H1 (cell line): ENCODE data around the gene ZNF618. TPM values are rescaled to one million over a fixed set of nuclear protein-coding genes. Genes with fewer than 3 reads are reported as not detected.

Experiments used
- CTCF ChIA-PET: fragments of 300-600 bp; sonication (Branson Sonifier 250); formaldehyde crosslinking; loops from one replicate; lab custom pipeline; 2021; ENCODE audit not compliant: partially characterized antibody; lab: Charles Lee
- POLR2A ChIA-PET: fragments of 300-600 bp; sonication (Branson Sonifier 250); formaldehyde crosslinking; loops from one replicate; lab custom pipeline; 2021; ENCODE audit warnings: inconsistent platforms; ENCODE audit not compliant: partially characterized antibody; lab: Charles Lee
- DNase-seq, 2 experiments: peaks; one replicate each; pipeline versions ENCODE4 v3.0.0 to v3.0.0-alpha.2; 2010 to 2022; ENCODE audit warnings: low spot score in 2 of 2, low read depth in 1 of 2, mixed read lengths in 1 of 2
- FAIRE-seq: peaks from 2 replicates; lab custom pipeline; 2011; peaks lifted over from hg19 to GRCh38; lab: Jason Lieb, UNC
- H2AFZ ChIP-seq: 2 replicates; pipeline ENCODE4 v1.8.1; 2012; ENCODE audit warnings: low read length, inconsistent platforms
- H2AK5ac ChIP-seq: 2 replicates; pipeline ENCODE4 v1.6.1; 2013; ENCODE audit warnings: low read depth, low read length
- H2BK120ac ChIP-seq: replicated peaks from 2 replicates; pipeline ENCODE3; 2013; ENCODE audit warnings: low read depth, low read length, inconsistent platforms
- H2BK12ac ChIP-seq: 2 replicates; pipeline ENCODE4 v1.6.1; 2013; ENCODE audit warnings: low read depth, low read length
- H2BK15ac ChIP-seq: 2 replicates; pipeline ENCODE4 v1.6.1; 2013; ENCODE audit warnings: low read length
- H2BK20ac ChIP-seq: 2 replicates; pipeline ENCODE4 v1.6.1; 2013; ENCODE audit warnings: low read length
- H2BK5ac ChIP-seq: 2 replicates; pipeline ENCODE4 v1.6.1; 2013; ENCODE audit warnings: low read depth, low read length
- H3K14ac ChIP-seq: 2 replicates; pipeline ENCODE4 v1.6.1; 2013; ENCODE audit warnings: inconsistent platforms; ENCODE audit not compliant: insufficient read length
- H3K18ac ChIP-seq: 2 replicates; pipeline ENCODE4 v1.6.1; 2013; ENCODE audit warnings: low read length; ENCODE audit errors: extremely low read depth
- H3K23ac ChIP-seq: 2 replicates; pipeline ENCODE4 v1.6.1; 2013; ENCODE audit warnings: inconsistent platforms; ENCODE audit not compliant: insufficient read length
- H3K23me2 ChIP-seq: 2 replicates; pipeline ENCODE4 v1.6.1; 2013; ENCODE audit warnings: low read depth, low read length
- H3K27ac ChIP-seq: 2 replicates; pipeline ENCODE4 v1.6.1; 2011; ENCODE audit warnings: low read depth, low read length, inconsistent platforms
- H3K27me3 ChIP-seq, 4 experiments: replicated peaks in 1 of 4; 1 replicate in 1 of 4; 2 replicates in 3 of 4; pipeline versions ENCODE4 v1.6.1 to v1.8.1; 2011 to 2013; ENCODE audit warnings: low read length in 3 of 4, mild to moderate bottlenecking in 3 of 4, inconsistent platforms in 2 of 4, mixed read lengths in 2 of 4, moderate library complexity in 1 of 4; ENCODE audit not compliant: control insufficient read depth in 3 of 4, insufficient read depth in 3 of 4; ENCODE audit errors: extremely low read depth in 1 of 4
- H3K36me3 ChIP-seq, 4 experiments: 2 replicates each; pipeline versions ENCODE4 v1.6.1 to v1.8.1; 2011 to 2013; ENCODE audit warnings: mild to moderate bottlenecking in 4 of 4, low read length in 3 of 4, moderate library complexity in 2 of 4, control low read depth in 1 of 4, inconsistent platforms in 1 of 4; ENCODE audit not compliant: insufficient read depth in 4 of 4, control insufficient read depth in 2 of 4
- H3K4ac ChIP-seq: replicated peaks from 2 replicates; pipeline ENCODE3; 2013; ENCODE audit warnings: low read length, low read depth, mixed read lengths, inconsistent platforms; ENCODE audit not compliant: insufficient read length
- H3K4me1 ChIP-seq, 4 experiments: replicated peaks in 1 of 4; 1 replicate in 1 of 4; 2 replicates in 3 of 4; pipeline versions ENCODE4 v1.6.1 to v1.8.1; 2011 to 2013; ENCODE audit warnings: low read length in 3 of 4, inconsistent platforms in 2 of 4, mixed read lengths in 1 of 4; ENCODE audit not compliant: insufficient read depth in 4 of 4, control insufficient read depth in 3 of 4
- H3K4me2 ChIP-seq, 2 experiments: 2 replicates each; pipeline versions ENCODE4 v1.6.1 to v1.8.1; 2011 to 2013; ENCODE audit warnings: low read depth in 2 of 2, low read length in 2 of 2, control low read depth in 1 of 2, inconsistent platforms in 1 of 2, mild to moderate bottlenecking in 1 of 2; ENCODE audit not compliant: insufficient read depth in 1 of 2
- H3K4me3 ChIP-seq, 4 experiments: fragments of 200-600, 300-600 bp in 1 of 4; sonication (generic), shearing (Covaris generic), sonication (Bioruptor Twin) in 1 of 4; 2 replicates each; pipeline versions ENCODE4 v1.5.1 to v1.8.1; 2011 to 2016; ENCODE audit warnings: low read length in 4 of 4, low read depth in 3 of 4, control low read depth in 2 of 4, inconsistent platforms in 2 of 4, mild to moderate bottlenecking in 2 of 4, mixed read lengths in 1 of 4, moderate library complexity in 1 of 4; ENCODE audit not compliant: insufficient read depth in 2 of 4; ENCODE audit errors: extremely low read depth in 1 of 4
- H3K56ac ChIP-seq: replicated peaks from 2 replicates; pipeline ENCODE3; 2013; ENCODE audit warnings: low read depth, mild to moderate bottlenecking, mixed read lengths, low read length, inconsistent platforms; ENCODE audit not compliant: insufficient read length
- H3K79me1 ChIP-seq: 2 replicates; pipeline ENCODE4 v1.6.1; 2013; ENCODE audit warnings: low read depth, low read length, control low read depth
- H3K79me2 ChIP-seq, 2 experiments: 2 replicates each; pipeline versions ENCODE4 v1.6.1 to v1.8.1; 2012 to 2013; ENCODE audit warnings: low read length in 2 of 2, mild to moderate bottlenecking in 2 of 2, inconsistent platforms in 1 of 2; ENCODE audit not compliant: insufficient read depth in 2 of 2, control insufficient read depth in 1 of 2
- H3K9ac ChIP-seq, 4 experiments: replicated peaks in 1 of 4; 1 replicate in 1 of 4; 2 replicates in 3 of 4; pipeline versions ENCODE4 v1.6.1 to v1.8.1; 2011 to 2013; ENCODE audit warnings: low read depth in 3 of 4, low read length in 3 of 4, control low read depth in 2 of 4, mild to moderate bottlenecking in 2 of 4, moderate library complexity in 2 of 4, inconsistent platforms in 1 of 4; ENCODE audit errors: extremely low read depth in 1 of 4
- H3K9me3 ChIP-seq, 2 experiments: 2 replicates each; pipeline versions ENCODE4 v1.6.1 to v1.8.1; 2012 to 2013; ENCODE audit warnings: mild to moderate bottlenecking in 2 of 2, moderate library complexity in 2 of 2, control low read depth in 1 of 2, inconsistent platforms in 1 of 2, low read depth in 1 of 2, low read length in 1 of 2, mixed read lengths in 1 of 2; ENCODE audit not compliant: insufficient read depth in 2 of 2
- H4K20me1 ChIP-seq, 2 experiments: replicated peaks in 1 of 2; 2 replicates each; pipeline versions ENCODE3 to v1.8.1; 2011 to 2013; ENCODE audit warnings: inconsistent platforms in 2 of 2, low read length in 2 of 2, mild to moderate bottlenecking in 1 of 2; ENCODE audit not compliant: insufficient read depth in 2 of 2, control insufficient read depth in 1 of 2
- H4K5ac ChIP-seq: 2 replicates; pipeline ENCODE4 v1.6.1; 2013; ENCODE audit warnings: low read length, low read depth, mixed read lengths, inconsistent platforms; ENCODE audit not compliant: insufficient read length
- H4K8ac ChIP-seq: 2 replicates; pipeline ENCODE4 v1.8.0; 2013; ENCODE audit warnings: mild to moderate bottlenecking, moderate library complexity, low read length, inconsistent platforms; ENCODE audit not compliant: insufficient read depth; ENCODE audit errors: extremely low read depth
- H4K91ac ChIP-seq: replicated peaks from 2 replicates; pipeline ENCODE3; 2013; ENCODE audit warnings: low read length, mixed read lengths, inconsistent platforms; ENCODE audit not compliant: insufficient read length
- CEBPB ChIP-seq: IDR thresholded peaks from 2 replicates; pipeline ENCODE4 v1.6.1; 2012; ENCODE audit warnings: low read depth, low read length
- CTCF ChIP-seq, 3 experiments: IDR thresholded peaks; 1 replicate in 2 of 3; 2 replicates in 1 of 3; pipeline versions ENCODE4 v1.5.1 to v1.6.1; 2011; ENCODE audit warnings: low read length in 3 of 3, mild to moderate bottlenecking in 3 of 3, inconsistent platforms in 2 of 3, low read depth in 1 of 3, moderate library complexity in 1 of 3; ENCODE audit not compliant: insufficient read depth in 1 of 3; ENCODE audit errors: control extremely low read depth in 1 of 3
- JUN ChIP-seq: IDR thresholded peaks from 2 replicates; pipeline ENCODE4 v1.6.1; 2011; ENCODE audit warnings: low read depth, mild to moderate bottlenecking, improper control_type of control experiment, low read length
- JUND ChIP-seq: IDR thresholded peaks from 2 replicates; pipeline ENCODE4 v1.6.1; 2011; ENCODE audit warnings: mild to moderate bottlenecking, improper control_type of control experiment, low read length
- MAX ChIP-seq: IDR thresholded peaks from 2 replicates; pipeline ENCODE4 v1.6.1; 2012; ENCODE audit warnings: inconsistent platforms
- NRF1 ChIP-seq: IDR thresholded peaks from 2 replicates; pipeline ENCODE4 v1.6.1; 2011; ENCODE audit warnings: mild to moderate bottlenecking, low read depth, low read length, improper control_type of control experiment
- PHF8 ChIP-seq: fragments of 200-600 bp; sonication (generic); conservative IDR thresholded peaks from 2 replicates; pipeline ENCODE4 v1.7.1; 2012; ENCODE audit warnings: low read depth, mild to moderate bottlenecking, inconsistent platforms, low read length, moderate library complexity
- RAD21 ChIP-seq, 2 experiments: IDR thresholded peaks in 1 of 2; conservative IDR thresholded peaks in 1 of 2; 2 replicates each; pipeline ENCODE4 v1.6.1; 2011; ENCODE audit warnings: low read depth in 2 of 2, low read length in 2 of 2, improper control_type of control experiment in 1 of 2, inconsistent platforms in 1 of 2, mild to moderate bottlenecking in 1 of 2, moderate library complexity in 1 of 2
- RNF2 ChIP-seq: fragments of 200-900, 300-1000 bp; sonication (generic); IDR thresholded peaks from 2 replicates; pipeline ENCODE4 v1.7.1; 2016; ENCODE audit warnings: borderline replicate concordance, low read depth, mild to moderate bottlenecking, antibody characterized with exemption, low read length; ENCODE audit not compliant: poor library complexity, severe bottlenecking; ENCODE audit errors: missing control alignments
- TCF12 ChIP-seq: IDR thresholded peaks from 2 replicates; pipeline ENCODE4 v1.6.1; 2011; ENCODE audit warnings: low read depth, mild to moderate bottlenecking, low read length
- ZNF274 ChIP-seq: IDR thresholded peaks from 2 replicates; pipeline ENCODE4 v1.7.0; 2012; ENCODE audit warnings: low read length, borderline replicate concordance; ENCODE audit errors: extremely low read depth
- WGBS, 2 experiments: shearing (Covaris generic) in 1 of 2; methylation state at CpG; one replicate each; pipeline versions ENCODE4 v1.1.6 to v1.1.7; 2013 to 2015; ENCODE audit warnings: low lambda C conversion rate in 2 of 2, mixed read lengths in 2 of 2, inconsistent platforms in 1 of 2, low coverage in 1 of 2, missing lambda C conversion rate in 1 of 2; ENCODE audit not compliant: insufficient replicate concordance in 2 of 2, insufficient coverage in 1 of 2, insufficient read length in 1 of 2; ENCODE audit errors: extremely low coverage in 1 of 2, missing lambda C conversion rate in 1 of 2; 5-methylcytosine and 5-hydroxymethylcytosine counted together
- polyA plus RNA-seq, 7 experiments: library from polyadenylated mRNA; depleted of rRNA in 3 of 7; stranded (reverse) in 5 of 7; unstranded in 2 of 7; fragments of >200 nt in 5 of 7; fragments of 200-250 nt in 2 of 7; gene quantifications; 1 replicate in 5 of 7; 2 replicates in 1 of 7; 4 replicates in 1 of 7; pipeline versions ENCODE4 v1.2.1 to v1.2.3, GENCODE V29; 2011 to 2013; ENCODE audit warnings: missing spikeins in 2 of 7, mixed read lengths in 2 of 7
- total RNA-seq: library from RNA; stranded (reverse); fragmentation: NEBNext Ultra II Directional; extraction: Animal tissue kit (Norgen Biotek cat#: 25700); gene quantifications from 2 replicates; pipeline ENCODE4 v1.2.1, GENCODE V29; 2021

The ZNF618 gene
- total and polyA plus RNA-seq, 2 of the 8 experiments (the other 6 are each of a cell fraction or from before 2014, with no cell fraction given): 9.6 to 28.5 TPM

DNA sequence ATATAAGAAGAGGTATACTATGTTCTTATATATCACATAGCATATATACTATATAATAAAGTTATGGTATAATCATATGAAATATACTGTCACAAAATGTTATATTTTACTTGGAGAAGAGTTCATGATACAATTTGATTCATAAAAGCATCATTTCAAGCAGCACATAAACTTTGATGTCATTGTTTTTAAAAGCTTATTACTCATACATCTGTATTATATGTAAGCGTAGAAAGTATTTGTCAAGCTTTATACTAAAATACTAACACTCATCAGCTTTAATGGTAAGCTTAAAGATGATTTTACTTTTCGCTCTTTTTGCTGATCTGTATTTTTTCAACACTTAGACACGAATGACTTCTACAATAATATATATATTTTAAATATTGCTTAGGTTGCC is 34.0 kb upstream of the ZNF618 start:
- Histone ChIP-seq H4K20me1 (no peaks in the 10 kb centered on the region), H4K8ac (no peak overlapping the region), H2BK12ac (no peak overlapping the region), H3K27ac (no peak overlapping the region), H2BK120ac (no peak overlapping the region), H3K23ac (no peak overlapping the region), H2AK5ac (no peak overlapping the region), H3K14ac (no peak overlapping the region), H2BK15ac (no peak overlapping the region), H3K4me3 (no peak overlapping the region), H3K56ac (no peak overlapping the region), H3K23me2 (no peaks in the 10 kb centered on the region), H4K91ac (no peak overlapping the region), H3K36me3 (no peaks in the 10 kb centered on the region), H3K79me1 (no peaks in the 10 kb centered on the region), H2BK5ac (no peak overlapping the region), H3K4me1 (no peaks in the 10 kb centered on the region), H2AFZ (no peak overlapping the region), H3K79me2 (no peaks in the 10 kb centered on the region), H3K4me2 (no peak overlapping the region), H4K5ac (no peak overlapping the region), H3K4ac (no peak overlapping the region), H3K9me3 (no peaks in the 10 kb centered on the region), H2BK20ac (no peak overlapping the region), H3K9ac (no peak overlapping the region), H3K18ac (no peak overlapping the region), H3K27me3 (no peaks in the 10 kb centered on the region)
- ChIA-PET POLR2A (no interaction called here), CTCF (interaction anchor here (0.9 to 7.5 kb wide), 4 partner anchors 11 to 160 kb away, joined by 3 to 42 read pairs (median 8); no protein-coding TSS in a partner anchor)
- no peak for DNase-seq
- 86% methylated on average over 3 of the region's 3 CpGs; no CpG with 5 or more reads in 1 of the 2 experiments for WGBS, 2 experiments
- FAIRE-seq: no peak
- TF ChIP-seq RNF2 (no peak), MAX (no peak), JUND (no peak), JUN (no peak), CTCF (IDR thresholded peaks at IDR 0.05; ENCODE audit: control extremely low read depth in 1 of 3, insufficient read depth in 1 of 3, low read depth in 1 of 3, low read length in 3 of 3) (no peak), ZNF274 (no peak), NRF1 (no peak), RAD21 (IDR thresholded peaks at IDR 0.05 in 1 of 2, conservative IDR thresholded peaks at IDR 0.05 in 1 of 2; ENCODE audit: low read depth in 2 of 2, low read length in 2 of 2) (no peak), TCF12 (no peak), CEBPB (no peak), PHF8 (no peak)
